ENCODE results near the gene ARHGAP40.

Gene ARHGAP40

DNA sequence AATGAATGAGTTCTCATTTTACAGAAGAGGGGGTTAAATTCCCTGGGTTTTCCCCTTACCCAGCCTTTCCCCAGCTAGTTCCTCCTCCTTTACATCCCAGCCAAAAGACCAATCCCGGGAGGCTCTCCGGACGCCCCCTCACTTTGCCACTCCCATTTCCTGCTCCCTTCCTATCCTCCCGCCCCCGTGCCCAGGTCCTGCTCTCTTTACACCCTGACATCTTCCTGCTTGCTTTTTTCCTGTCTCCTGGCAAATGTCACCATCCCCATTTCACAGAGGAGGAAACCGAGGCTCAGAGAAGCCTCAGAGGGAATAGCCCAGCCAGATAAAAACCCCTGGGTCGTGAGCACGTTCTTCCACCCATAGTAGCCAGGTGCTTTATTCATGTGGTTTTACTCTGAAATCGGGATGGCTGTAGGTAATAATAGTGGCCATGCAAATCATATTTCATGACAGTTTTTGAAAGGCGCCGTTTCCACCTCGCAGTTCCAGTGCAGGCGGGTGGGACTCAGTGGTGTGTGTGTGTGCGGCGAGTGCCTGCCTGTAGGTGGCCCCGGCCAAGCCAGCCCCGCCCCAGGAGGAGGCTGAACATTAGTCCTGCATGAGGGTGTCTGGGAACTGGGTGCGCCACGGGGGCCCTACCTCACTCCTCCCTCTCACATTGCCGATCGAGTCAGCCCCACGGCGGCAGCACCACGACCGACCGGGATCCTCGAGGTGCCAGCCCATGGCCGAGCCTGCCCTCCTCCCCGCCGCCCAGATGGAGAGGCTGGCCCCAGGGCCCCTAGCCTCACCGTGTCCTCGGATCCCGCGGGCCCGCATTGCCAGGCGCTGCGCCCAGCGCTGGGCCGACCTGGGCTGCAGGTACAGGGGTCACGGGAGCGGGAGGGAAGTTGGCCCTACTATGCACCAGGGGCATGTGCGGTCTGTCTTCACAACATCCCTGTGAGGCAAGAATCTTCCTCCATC, at the start of gene ARHGAP40:
ARHGAP40 (plus strand) TSS at position 594 of the 969 bp plus-strand sequence.
- no peak for DNase-seq (ENCODE audit: low read depth)

DNA sequence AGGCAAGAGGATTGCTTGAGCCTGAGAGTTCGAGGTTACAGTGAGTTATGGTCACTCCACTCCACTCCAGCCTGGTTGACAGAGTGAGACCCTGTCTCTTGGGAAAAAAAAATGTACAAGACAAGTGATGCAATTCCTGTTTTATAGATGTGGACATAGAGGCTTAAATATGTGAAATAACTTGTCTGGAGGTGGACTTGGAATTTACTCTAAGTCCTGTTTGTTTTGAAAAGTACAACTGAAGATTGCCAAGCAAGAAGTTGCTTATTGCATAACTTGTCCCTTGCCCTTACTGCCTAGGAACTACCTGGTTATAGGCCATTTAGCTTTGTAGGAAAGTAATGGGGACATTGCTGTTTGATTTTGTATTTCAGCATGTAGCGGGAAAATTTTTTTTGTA, 46.6 kb upstream of the ARHGAP40 start:
- DNase-seq (ENCODE audit: low read depth): no peak

DNA sequence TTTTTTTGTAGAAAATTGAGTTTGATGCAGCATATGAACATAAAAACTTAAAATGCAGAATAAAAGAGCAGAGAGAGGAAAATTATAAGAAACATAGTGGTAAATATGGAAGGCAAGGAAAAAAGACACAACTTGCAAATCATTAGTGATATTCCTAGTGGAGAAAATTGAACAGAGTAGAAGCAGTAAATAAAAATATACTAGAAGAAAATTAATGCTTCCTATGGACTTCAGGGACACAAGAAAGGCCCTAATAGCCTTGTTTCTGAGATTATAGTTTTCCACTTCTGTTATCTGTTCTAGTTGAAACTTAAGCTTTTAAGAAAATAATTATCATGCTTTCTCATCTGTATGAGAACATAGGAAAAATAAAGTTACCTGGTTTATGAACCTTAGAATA, 46.2 kb upstream of the ARHGAP40 start:
- DNase-seq (ENCODE audit: low read depth): no peak

DNA sequence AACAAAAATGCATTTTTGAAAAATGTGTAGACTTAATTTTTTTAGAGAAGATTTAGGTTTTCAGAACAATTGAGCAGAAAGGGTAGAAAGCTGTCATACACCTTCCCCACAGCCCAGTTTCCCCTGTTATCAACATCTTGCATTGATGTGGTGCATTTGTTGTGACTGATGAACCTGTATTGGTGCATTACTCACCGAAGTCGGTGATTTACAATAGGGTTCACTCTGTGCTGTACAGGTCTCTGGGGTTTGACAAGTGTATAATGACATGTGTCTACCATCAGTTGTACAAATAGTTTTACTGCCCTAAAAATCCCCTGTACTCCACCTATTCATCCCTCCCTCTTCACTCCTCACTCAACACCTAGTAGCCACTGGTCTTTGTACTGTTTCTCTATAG, 44.4 kb upstream of the ARHGAP40 start:
- DNase-seq (ENCODE audit: low read depth): no peak

DNA sequence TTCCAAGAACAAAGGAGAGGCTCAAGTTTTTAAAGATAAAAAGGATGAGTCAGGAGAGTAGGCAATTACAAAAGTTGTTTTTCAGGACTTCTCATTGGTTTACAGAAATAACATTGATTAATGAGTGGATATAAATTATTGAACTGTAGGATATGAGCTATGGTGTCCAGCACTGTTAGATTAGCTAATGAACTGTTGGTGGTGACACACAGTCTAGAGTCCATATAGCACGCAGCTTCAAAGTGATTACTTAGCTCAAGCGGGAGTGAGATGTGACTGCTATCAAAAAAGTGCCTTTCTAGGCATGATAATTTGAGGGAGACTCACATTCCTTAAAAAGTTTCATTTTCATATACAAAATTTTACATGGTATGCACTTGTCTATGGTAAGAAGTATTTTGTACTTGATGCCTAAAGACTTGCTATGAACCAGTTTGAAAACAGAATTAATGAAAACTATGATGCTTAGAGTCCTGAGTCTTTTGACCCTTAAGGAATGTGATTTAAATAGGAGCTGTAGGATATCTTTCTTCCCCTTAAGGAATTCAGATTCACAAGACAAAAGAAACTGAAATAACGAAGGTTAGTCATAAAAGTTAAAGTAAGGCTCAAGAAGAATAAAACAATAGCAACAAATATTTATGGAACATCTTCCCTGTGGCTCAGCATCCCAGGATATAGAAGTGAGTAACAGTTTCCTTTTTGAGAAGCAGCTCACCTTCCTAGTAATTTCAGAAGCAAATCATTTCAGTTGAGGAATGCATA, 42.8 kb upstream of the ARHGAP40 start:
- DNase-seq (ENCODE audit: low read depth): no peak

DNA sequence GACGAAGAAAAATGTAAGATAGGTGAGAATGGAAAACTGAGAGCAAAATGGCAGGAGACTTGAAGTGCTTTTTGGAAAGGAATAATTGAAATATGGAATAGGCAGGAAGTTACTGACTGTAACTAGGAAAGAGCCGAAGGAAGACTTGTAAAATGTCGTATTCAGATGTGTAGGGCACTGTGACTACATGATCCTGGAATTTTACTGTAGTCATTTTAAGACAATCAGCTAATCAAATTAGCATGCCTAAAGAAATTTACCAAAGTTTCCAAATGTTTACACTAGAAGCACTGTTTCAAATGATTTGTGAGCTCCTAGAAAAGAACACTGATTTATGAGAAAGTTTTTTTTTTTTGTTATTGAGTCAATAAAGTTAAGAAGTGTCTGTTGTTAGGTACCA, 41.8 kb upstream of the ARHGAP40 start:
- DNase-seq (ENCODE audit: low read depth): no peak

DNA sequence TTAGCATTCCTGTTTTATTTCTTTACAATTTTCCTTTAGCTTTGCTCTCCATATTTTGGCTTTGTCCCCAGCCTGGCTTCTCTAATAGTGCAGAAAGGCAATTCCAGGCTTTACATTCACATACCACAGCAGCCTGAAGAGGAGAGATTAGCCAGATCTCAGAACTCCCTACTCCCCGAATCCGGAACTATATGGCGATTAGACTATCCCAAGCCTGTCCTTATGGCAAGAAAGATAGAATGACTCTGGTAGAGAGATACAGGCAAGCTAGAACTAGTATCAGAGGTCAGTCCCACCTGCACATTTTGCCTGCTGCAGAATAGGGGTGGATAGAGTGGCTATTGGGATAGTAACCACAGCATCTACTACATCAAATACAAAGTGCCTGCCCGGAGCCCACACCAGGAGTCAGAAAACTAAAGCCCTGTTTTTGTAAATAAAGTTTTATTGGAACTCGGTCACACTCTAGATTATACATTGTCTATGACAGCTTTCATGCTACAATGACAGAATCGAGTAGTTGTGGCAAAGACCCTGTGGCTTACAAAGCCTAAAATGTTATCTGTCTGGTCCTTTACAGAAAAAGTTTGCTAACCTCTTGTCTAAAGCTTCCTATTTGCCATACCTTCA, 37.7 kb upstream of the ARHGAP40 start:
- DNase-seq (ENCODE audit: low read depth): no peak

DNA sequence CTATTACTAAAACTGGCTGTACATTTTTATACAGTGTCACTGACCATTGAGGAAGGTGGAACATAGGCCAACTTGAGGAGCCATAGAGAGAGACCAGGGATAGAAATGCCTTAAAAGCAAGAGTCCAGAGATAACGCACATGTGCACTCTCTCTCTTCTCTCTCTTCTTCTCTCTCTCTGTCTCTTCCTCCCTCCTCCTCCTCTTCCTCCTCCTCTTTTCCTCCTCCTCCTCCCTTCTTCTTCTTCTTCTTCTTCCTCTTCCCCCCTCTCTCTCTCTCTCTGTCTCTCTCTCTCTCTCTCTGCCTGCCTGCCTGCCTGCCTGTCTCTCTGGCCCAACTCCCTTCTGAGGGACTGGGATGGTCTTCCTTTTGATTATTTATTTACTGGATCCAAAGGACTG, 36.9 kb upstream of the ARHGAP40 start:
- no peak for DNase-seq (ENCODE audit: low read depth)

DNA sequence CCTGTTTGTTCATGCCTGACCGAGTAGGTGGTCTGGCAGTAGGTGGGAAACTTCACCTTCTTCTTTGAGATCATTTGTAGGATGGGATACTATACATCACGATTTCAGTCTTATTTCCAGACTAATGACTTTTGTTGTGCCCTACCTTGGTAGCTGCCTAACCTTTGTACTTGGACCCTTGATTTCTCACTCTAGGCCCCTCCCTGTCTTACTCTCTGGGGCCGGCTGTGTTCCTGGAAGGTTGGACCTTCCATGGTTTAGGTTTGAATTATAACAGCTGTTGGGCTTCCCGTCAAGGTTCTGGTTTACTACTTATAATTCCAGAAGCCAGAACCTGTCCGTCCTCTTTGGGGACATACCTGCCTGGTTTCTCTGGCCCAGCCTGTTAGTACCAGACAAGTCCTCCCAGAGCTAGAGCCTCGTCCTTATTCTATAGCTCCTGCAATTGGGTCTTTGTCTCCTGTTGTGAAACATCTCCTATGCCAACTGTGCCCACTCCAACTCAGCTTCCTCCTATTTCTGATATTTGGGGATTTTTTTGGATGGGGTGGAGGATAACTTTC, 35.5 kb upstream of the ARHGAP40 start:
- no peak for DNase-seq (ENCODE audit: low read depth)

DNA sequence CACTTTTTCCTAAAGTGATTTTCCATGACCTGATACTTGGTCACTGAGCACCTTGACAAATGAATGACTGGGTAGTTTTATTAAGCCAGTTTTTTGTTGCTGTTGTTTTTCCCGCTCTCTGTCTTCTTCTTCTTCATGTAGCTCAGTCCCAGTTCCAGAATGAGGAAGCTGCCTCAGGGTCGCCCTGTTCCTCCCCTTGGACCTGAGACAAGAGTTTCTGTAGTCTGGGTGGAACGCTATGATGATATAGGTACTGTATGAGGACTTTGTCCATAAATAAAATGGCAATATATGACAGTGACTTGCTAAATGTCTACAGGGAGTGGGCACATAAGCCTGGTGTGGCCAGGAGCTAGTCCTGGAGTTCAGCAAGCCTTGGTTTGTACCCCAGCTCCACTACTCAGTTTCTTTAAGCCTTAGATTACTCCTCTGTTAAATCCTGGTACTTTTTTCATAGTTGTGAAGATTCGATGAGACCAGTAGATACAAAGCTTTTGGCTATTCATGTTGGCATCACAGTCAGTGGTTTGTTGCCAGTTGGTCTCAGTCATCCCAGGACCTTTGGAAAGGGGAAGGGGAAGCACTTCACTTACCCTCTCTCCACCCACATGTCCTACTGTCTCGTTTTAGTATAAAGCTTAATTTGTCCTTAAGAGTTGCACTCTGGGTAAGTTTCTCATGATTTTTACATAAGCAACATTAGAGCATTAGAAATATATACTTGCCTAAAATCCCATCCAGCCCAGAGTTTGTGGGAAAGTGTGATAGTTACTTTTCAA, 31.7 kb upstream of the ARHGAP40 start:
- DNase-seq (ENCODE audit: low read depth): no peak

DNA sequence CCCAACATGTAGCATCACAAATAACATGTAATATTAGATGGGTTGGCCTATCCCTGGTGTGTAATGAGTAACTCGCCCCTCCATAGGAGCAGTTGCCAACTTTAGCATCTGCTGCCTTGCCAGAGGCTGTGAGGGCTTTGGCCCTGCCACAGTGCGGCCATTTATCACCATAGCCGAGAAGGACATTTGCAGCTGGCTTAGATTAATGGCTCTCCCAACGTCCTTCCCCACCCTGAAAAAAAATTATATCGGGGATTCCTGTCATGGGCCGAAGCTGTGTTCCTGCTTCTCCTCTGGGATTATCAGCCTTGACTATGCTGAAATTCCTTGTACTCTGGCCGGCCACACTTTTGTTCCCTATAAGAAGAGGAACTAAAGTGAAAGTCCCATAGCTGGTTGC, 28.2 kb upstream of the ARHGAP40 start:
- DNase-seq (ENCODE audit: low read depth): no peak

DNA sequence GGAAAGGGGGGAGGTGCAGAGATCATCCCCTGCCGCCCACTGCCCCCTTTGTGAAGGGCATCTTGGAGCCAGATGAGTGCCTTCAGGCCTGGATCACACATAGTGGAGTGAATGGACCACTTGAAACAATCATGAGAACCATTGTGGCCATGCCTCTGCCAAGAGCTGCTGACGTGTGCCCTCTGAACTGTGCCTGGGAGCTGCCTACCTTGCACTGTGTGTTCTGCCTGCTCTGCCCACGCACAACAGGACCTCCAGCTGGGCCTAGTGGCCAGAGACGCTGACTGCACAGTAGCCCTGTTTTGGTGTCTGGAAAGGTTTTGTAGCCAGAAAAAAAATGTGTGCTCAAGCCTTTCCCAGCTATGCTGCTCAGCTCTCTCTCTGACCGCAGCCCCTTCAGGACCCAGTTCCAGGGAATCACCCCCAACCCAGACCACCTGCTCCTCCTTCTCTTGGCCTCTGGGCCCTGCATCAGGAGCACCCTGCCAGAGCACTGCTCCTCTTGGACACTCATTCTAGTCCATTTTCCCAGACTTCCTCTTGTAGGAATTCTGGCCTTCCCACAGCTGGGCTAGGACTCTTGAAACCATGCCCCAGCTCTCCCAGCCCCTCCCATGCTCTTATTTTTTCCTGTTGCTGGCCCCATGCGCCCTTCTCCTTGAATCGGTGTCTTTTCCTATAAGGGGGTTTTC, 22.2 kb upstream of the ARHGAP40 start:
- no peak for DNase-seq (ENCODE audit: low read depth)

DNA sequence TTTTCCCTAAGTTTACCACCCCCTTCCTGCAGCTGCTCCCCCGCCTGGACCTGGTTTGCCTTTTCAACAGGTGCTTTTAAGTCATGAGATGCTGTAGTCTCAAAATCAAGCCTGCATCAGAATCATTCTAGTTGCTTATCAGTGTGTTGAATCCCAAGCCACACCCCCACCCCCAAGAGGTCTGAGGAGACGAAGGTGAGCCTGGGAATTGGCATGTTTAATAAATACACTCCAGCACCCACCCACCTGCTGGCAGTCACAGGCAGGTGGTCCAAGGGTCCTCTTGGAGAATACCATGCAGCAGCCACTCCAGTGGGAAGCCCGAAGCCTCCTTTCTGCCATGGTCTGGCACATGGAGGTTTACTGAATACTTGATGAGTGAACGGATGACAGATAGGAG, 21.7 kb upstream of the ARHGAP40 start:
- no peak for DNase-seq (ENCODE audit: low read depth)

DNA sequence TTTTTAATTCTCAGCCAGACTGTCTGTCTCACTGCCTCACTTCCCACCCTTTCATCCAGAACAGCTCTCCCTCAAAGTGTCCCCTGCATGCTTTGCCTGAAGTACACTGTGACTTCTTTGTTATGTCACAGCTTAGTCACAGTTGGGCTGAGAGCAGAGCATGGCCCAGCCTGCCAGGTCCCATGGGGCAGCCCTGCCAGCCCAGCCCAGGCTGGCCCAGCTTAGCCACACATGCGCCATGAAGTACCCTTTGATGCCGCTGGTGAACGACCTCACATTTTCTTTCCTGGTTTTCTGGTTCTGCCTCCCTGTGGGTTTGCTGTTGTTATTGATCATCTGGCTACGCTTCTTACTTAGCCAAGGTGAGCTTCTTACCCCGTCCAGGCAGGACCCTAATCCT, 20.6 kb upstream of the ARHGAP40 start, which contains the start of gene ADIG:
ADIG (plus strand) TSS at position 185 of the 400 bp plus-strand sequence; CDS start at position 239, 54 bp downstream.
- no peak for DNase-seq (ENCODE audit: low read depth)

DNA sequence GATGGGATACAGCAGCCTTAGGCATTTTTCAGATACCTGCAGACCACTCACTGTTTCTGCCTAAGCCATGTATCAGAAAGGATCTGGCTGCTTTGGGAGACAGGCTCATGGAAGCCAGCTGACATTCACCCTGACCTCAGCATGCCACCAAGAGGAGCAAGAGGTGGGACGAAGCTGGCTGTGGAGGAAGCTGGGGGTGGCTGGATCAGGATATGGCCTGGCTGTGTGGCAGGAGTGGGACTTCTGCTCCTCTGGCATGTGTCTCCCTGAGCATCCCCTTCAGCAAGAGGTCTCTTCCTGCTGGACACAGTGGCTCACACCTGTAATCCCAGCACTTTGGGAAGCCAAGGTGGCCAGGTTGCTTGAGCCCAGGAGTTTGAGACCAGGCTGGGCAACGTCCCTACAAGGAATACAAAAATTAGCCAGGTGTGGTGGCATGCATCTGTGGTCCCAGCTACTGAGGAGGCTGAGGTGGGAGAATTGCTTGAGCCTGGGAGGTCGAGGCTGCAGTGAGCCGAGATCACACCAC, 19.7 kb upstream of the ARHGAP40 start:
- no peak for DNase-seq (ENCODE audit: low read depth)

DNA sequence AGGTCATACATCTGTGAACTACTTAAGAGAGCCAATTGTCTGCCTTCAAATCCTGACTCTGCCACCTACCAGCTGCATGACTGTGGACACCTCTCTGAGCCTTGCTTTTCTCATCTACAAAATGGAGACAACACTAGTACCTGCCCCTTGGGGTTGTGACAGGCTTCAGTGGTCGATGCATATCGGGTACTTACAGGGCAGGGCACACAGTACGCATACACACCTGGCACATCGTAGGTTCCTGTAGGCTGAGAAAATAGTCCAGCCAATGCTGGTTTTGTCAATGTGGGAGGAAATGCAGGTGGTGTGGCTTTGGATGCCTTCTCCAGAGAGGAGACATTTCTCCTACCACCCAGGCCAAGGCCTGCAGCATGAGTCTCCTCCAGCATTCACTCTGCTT, 18.3 kb upstream of the ARHGAP40 start:
- no peak for DNase-seq (ENCODE audit: low read depth)

DNA sequence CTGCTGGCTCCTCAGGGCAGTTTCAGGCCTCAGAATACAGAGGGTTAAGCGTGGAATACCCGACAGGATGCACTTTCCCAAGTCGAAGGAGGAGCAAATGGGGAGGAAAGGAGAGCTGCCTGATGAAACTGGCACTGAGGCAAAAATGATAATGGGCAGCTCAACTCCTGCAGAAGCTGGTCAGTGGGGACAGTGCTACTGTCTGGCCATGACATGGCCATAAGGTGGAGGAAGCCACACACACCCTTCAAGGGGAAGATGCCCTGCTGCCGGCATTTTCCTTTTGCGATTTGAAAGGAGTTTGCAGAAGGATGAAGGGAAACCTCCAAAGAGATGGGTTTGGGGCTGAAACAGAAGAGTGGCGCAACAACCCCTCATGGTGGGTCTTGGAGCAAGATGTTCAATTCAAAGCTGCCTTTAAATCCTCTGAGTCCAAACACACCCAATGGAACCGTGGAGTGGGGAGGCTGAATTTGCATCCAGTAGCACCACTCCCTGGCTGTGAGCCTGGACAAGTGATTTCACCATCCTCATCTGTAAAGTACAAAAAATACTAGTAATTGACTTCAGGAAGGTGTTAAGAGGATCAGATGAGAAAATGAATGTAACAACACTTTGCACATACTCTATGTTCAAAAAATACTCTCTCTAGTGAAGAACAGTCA, 17.4 kb upstream of the ARHGAP40 start:
- DNase-seq (ENCODE audit: low read depth): no peak

DNA sequence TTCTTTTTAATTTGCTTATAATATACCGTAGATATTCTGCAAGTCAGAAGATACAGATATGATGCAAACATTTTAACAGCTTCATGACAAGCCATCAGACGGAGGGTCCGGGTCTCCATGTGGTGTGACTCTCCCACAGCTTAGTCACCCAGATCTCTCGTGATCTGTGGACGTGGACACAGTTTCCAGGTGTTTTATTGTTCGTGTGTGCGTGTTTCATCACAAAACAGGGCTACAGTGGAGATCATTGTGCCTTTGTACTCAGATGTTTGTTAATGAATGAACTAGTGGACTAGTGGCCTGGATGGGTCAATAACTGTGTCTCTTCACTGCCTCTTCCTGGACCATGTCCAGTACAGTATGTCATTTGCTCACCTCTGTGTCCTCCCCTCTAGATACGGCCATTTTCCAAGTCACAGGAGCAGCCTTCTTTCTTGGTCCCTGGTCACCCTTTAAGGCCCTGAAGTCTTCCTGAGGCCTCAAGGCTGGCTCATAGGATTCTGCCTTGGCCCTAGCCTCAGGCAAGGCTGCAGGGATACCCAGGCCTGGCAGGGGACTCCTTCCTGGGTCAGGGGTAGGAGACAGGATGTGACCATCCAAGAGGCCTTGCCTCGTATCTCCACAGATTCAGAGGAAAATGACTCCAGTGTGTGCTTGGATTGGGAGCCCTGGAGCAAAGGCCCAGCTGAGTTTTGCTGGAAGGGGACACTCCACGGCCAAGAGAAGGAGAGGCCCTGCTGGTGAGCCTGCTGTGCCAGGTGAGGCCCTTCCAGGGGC, 16.0 kb upstream of the ARHGAP40 start:
- DNase-seq (ENCODE audit: low read depth): no peak

DNA sequence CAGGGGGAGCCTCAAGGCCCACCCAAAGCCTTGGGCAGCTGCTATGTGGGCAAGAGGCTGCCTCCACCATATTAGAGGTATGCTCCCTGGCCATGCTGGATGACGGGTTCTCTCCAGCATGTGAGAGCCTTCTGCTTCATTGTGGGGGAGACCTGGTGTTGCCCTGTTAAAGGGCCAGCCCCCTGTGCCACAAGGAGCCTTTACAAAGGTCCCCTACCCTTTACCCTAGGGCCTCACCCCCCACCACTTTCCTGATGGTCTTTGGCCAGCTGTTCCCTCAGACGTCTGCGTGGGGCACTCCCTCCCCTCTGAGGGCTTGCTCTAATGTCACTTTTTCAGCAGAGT, 15.5 kb upstream of the ARHGAP40 start:
- no peak for DNase-seq (ENCODE audit: low read depth)
